ENCODE measurements around the gene PRTN3.
"Not testable (repeated sequence)": the region's sequence is repeated elsewhere in the genome, so short reads cannot be mapped to it uniquely, and the experiment has no call there.

PRTN3 gene

GRCh38 chr19:814152-815078 lies 26.4 kb upstream of the PRTN3 start:
- DNase-seq (ENCODE audit: low read depth): no peak
- TF ChIP-seq CTCF (conservative IDR thresholded peaks at IDR 0.05; ENCODE audit: low read depth, low read length): no peak
- no peak overlapping the region for H3K4me3 ChIP-seq (ENCODE audit: low read length)

- no peak overlapping the region for H3K4me3 ChIP-seq (ENCODE audit: low read length)
- TF ChIP-seq CTCF (conservative IDR thresholded peaks at IDR 0.05; ENCODE audit: low read depth, low read length): no peak
- no peak for DNase-seq (ENCODE audit: low read depth)
Measured at GRCh38 chr19:815079-815774, 25.6 kb upstream of the PRTN3 start.

- no peak for DNase-seq (ENCODE audit: low read depth)
- no peak overlapping the region for H3K4me3 ChIP-seq (ENCODE audit: low read length)
- TF ChIP-seq CTCF (conservative IDR thresholded peaks at IDR 0.05; ENCODE audit: low read depth, low read length): no peak
Measured at GRCh38 chr19:815775-816499, 24.9 kb upstream of the PRTN3 start.

GRCh38 chr19:816500-816857 lies 24.3 kb upstream of the PRTN3 start:
- TF ChIP-seq CTCF (conservative IDR thresholded peaks at IDR 0.05; ENCODE audit: low read depth, low read length): no peak
- H3K4me3 ChIP-seq (ENCODE audit: low read length): no peak overlapping the region
- DNase-seq (ENCODE audit: low read depth): no peak

DNA sequence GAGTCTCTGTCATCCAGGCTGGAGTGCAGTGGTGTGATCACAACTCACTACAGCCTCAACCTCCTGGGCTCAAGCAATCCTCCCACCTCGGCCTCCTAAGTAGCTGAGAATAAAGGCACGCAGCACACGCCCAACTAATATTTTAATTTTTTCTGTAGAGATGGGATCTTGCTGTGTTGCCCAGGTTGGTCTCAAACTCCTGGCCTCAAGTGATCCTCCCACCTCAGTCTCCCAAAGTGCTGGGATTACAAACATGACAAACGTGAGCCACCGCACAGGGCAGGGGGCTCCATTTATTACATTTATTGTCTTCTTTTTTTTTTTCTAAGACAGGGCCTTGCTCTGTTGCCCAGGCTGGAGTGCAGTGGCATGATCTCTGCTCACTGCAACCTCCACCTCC lies 20.6 kb upstream of the PRTN3 start:
- H3K4me3 ChIP-seq (ENCODE audit: low read length); DNase-seq (ENCODE audit: low read depth): not testable (repeated sequence)

DNA sequence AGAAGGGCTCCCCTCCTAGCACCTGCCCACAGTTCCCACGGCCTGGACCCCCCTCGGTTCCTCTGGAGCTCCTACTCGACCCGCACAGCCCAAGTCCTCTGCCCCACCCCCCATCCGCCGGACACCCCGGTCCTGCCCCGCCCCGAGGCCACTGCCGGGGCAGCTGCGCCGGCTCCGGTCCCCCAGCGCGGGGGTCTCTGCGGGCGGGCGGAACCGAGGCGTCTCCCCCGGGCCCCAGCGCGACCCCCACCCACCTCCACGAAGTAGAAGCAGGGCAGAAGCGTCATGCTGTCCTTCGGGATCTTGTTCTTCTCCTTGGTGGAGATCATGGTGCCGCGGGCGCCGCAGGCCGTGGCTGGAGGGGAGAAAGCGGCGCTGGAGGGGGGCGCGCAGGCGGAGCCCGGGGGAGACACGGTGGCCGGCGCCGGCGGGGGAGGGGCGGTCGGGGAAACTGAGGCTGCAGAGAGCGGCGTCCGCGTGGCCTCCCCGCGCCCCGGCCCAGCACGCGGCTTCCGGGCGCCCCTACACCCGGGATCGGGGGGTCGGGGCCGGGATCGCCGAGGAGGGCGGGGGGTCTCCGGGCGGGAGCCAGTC lies 19.5 kb upstream of the PRTN3 start:
- H3K4me3 ChIP-seq (ENCODE audit: low read length): peak overlapping the region; percentile 24
- DNase-seq (ENCODE audit: low read depth): no peak
- TF ChIP-seq CTCF (conservative IDR thresholded peaks at IDR 0.05; ENCODE audit: low read depth, low read length): no peak
